HCT116 (cell line): ENCODE data around the gene CHDH. TPM values are rescaled to one million over a fixed set of nuclear protein-coding genes. Genes with fewer than 3 reads are reported as not detected.

ENCODE experiments used
- ATAC-seq: fragments of 200-7000 bp; cut with Tn5 transposase; 2 replicates; pipeline ENCODE4 v1.9.1; 2020; ENCODE audit warnings: mild to moderate bottlenecking, moderate library complexity
- BruUV-seq: library from RNA; stranded (reverse); fragments of 400-500 nt; replicated peaks from 2 replicates; lab custom pipeline; 2021; lab: Mats Ljungman, UMichigan
- CTCF ChIA-PET: fragments of 300-600 bp; sonication (Branson Sonifier 250); formaldehyde crosslinking; loops from one replicate; lab custom pipeline; 2021; ENCODE audit warnings: antibody characterized with exemption; lab: Charles Lee
- POLR2A ChIA-PET: fragments of 300-600, 350-600 bp; sonication (Branson Sonifier 250); formaldehyde crosslinking; loops from one replicate; lab custom pipeline; 2021; ENCODE audit warnings: antibody characterized with exemption; lab: Charles Lee
- RAD21 ChIA-PET, 2 experiments: fragments of 300-600 bp; sonication (Branson Sonifier 250); formaldehyde crosslinking; loops; one replicate each; lab custom pipeline; 2023; ENCODE audit warnings: low total read pairs in 2 of 2; ENCODE audit not compliant: uncharacterized antibody in 2 of 2, unreplicated experiment in 2 of 2, low non-redundant PET in 1 of 2; lab: Charles Lee
- DNase-seq: peaks from one replicate; pipeline ENCODE4 v3.0.0-alpha.2; 2010; ENCODE audit warnings: low read depth, low spot score
- H2AFZ ChIP-seq: fragments of 200-600 bp; shearing (Covaris generic), sonication (generic); 2 replicates; pipeline ENCODE4 v1.6.1; 2017; ENCODE audit warnings: low read depth, mixed run types, mixed read lengths, antibody characterized with exemption, low read length; ENCODE audit not compliant: poor library complexity, severe bottlenecking
- H3K27ac ChIP-seq: 2 replicates; pipeline ENCODE4 v1.5.1; 2012; ENCODE audit warnings: low read depth, low read length
- H3K27me3 ChIP-seq: fragments of 200-600 bp; sonication (generic); 2 replicates; pipeline ENCODE4 v1.6.1; 2016; ENCODE audit warnings: mixed run types, low read length, mixed read lengths; ENCODE audit not compliant: insufficient read depth
- H3K36me3 ChIP-seq, 2 experiments: fragments of 200-500 bp in 1 of 2; fragments of 200-600 bp in 1 of 2; sonication (Bioruptor generic) in 1 of 2; sonication (generic) in 1 of 2; 2 replicates each; pipeline versions ENCODE4 v1.5.1 to v1.6.1; 2014 to 2016; ENCODE audit warnings: low read length in 2 of 2, inconsistent platforms in 1 of 2, mixed read lengths in 1 of 2, mixed run types in 1 of 2; ENCODE audit not compliant: insufficient read depth in 2 of 2, control insufficient read depth in 1 of 2
- H3K4me1 ChIP-seq, 2 experiments: fragments of 200-600 bp in 1 of 2; sonication (generic) in 1 of 2; 2 replicates each; pipeline versions ENCODE4 v1.5.1 to v1.6.1; 2012 to 2017; ENCODE audit warnings: low read length in 2 of 2, inconsistent platforms in 1 of 2, mild to moderate bottlenecking in 1 of 2, mixed read lengths in 1 of 2, mixed run types in 1 of 2, moderate library complexity in 1 of 2; ENCODE audit not compliant: insufficient read depth in 2 of 2, control insufficient read depth in 1 of 2
- H3K4me2 ChIP-seq: fragments of 200-600 bp; sonication (generic); 2 replicates; pipeline ENCODE4 v1.6.1; 2017; ENCODE audit warnings: mixed run types, low read length, mixed read lengths
- H3K4me3 ChIP-seq, 2 experiments: fragments of 200-600 bp in 1 of 2; sonication (generic) in 1 of 2; replicated peaks in 1 of 2; 2 replicates each; pipeline ENCODE4 v1.5.1; 2011 to 2016; ENCODE audit warnings: low read length in 2 of 2, control low read depth in 1 of 2, low read depth in 1 of 2, mild to moderate bottlenecking in 1 of 2, mixed read lengths in 1 of 2, mixed run types in 1 of 2
- H3K79me2 ChIP-seq: fragments of 200-600 bp; sonication (generic); 2 replicates; pipeline ENCODE4 v1.6.1; 2017; ENCODE audit warnings: mild to moderate bottlenecking, mixed run types, low read length, moderate library complexity, mixed read lengths; ENCODE audit not compliant: insufficient read depth
- H3K9ac ChIP-seq: fragments of 200-600 bp; sonication (generic); 2 replicates; pipeline ENCODE4 v1.6.1; 2016; ENCODE audit warnings: low read length, mixed read lengths
- H3K9me2 ChIP-seq: fragments of 200-600 bp; sonication (generic), shearing (Covaris generic); 2 replicates; pipeline ENCODE4 v1.6.1; 2017; ENCODE audit warnings: mixed run types, mild to moderate bottlenecking, moderate library complexity; ENCODE audit not compliant: insufficient read depth
- H3K9me3 ChIP-seq, 2 experiments: fragments of 200-500 bp in 1 of 2; fragments of 200-600 bp in 1 of 2; sonication (Bioruptor generic) in 1 of 2; sonication (generic) in 1 of 2; 2 replicates each; pipeline ENCODE4 v1.6.1; 2014 to 2017; ENCODE audit warnings: low read length in 2 of 2, mixed read lengths in 2 of 2, inconsistent platforms in 1 of 2, low read depth in 1 of 2, mild to moderate bottlenecking in 1 of 2, mixed run types in 1 of 2, moderate library complexity in 1 of 2; ENCODE audit not compliant: control insufficient read depth in 1 of 2, insufficient read depth in 1 of 2
- H4K20me1 ChIP-seq: fragments of 200-600 bp; sonication (generic), shearing (Covaris generic); 2 replicates; pipeline ENCODE4 v1.6.1; 2017; ENCODE audit warnings: mixed run types, mild to moderate bottlenecking, moderate library complexity; ENCODE audit not compliant: insufficient read depth
- EGR1 ChIP-seq: IDR thresholded peaks from 2 replicates; pipeline ENCODE4 v1.6.1; 2012; ENCODE audit warnings: low read depth
- ELF1 ChIP-seq: IDR thresholded peaks from 2 replicates; pipeline ENCODE4 v1.6.1; 2012; ENCODE audit warnings: low read depth, borderline replicate concordance
- POLR2AphosphoS5 ChIP-seq: IDR thresholded peaks from 2 replicates; pipeline ENCODE4 v1.6.1; 2011; ENCODE audit warnings: mild to moderate bottlenecking, low read depth, low read length, moderate library complexity
- SP1 ChIP-seq: IDR thresholded peaks from 2 replicates; pipeline ENCODE4 v1.6.1; 2012; ENCODE audit warnings: low read depth
- SRF ChIP-seq: IDR thresholded peaks from 2 replicates; pipeline ENCODE4 v1.6.1; 2012; ENCODE audit warnings: low read depth
- YY1 ChIP-seq: IDR thresholded peaks from 2 replicates; pipeline ENCODE4 v1.6.1; 2011; ENCODE audit warnings: low read length, low read depth, moderate library complexity, mild to moderate bottlenecking; ENCODE audit not compliant: insufficient replicate concordance; ENCODE audit errors: extremely low read depth
- intact Hi-C: fragments of 100-400 bp; cut with micrococcal nuclease; formaldehyde crosslinking; loops from 2 replicates; pipeline ENCODE4 v1.10.0; 2022
- total RNA-seq: library from RNA; stranded (reverse); gene quantifications from one replicate; pipeline ENCODE4 v1.2.1, GENCODE V29; 2021; ENCODE audit not compliant: unreplicated experiment
- TF ChIP-seq, protein P1 (sequence below), 3 experiments: fragments of 200-600 bp in 1 of 3; sonication (generic) in 1 of 3; IDR thresholded peaks in 2 of 3; conservative IDR thresholded peaks in 1 of 3; 2 replicates each; pipeline ENCODE4 v1.5.1; 2012 to 2017; ENCODE audit warnings: low read depth in 2 of 3, low read length in 2 of 3, antibody characterized with exemption in 1 of 3, borderline replicate concordance in 1 of 3, control low read depth in 1 of 3, mild to moderate bottlenecking in 1 of 3, mixed read lengths in 1 of 3, mixed run types in 1 of 3, moderate library complexity in 1 of 3; ENCODE audit not compliant: insufficient read depth in 1 of 3
- TF ChIP-seq, protein P2 (sequence below): IDR thresholded peaks from 2 replicates; pipeline ENCODE4 v1.6.1; 2012
- TF ChIP-seq, protein P3 (sequence below): IDR thresholded peaks from 2 replicates; pipeline ENCODE4 v1.6.1; 2012; ENCODE audit warnings: low read depth

The CHDH gene
- total RNA-seq, 1 experiment from 2014 or later: 10.8 TPM

DNA sequence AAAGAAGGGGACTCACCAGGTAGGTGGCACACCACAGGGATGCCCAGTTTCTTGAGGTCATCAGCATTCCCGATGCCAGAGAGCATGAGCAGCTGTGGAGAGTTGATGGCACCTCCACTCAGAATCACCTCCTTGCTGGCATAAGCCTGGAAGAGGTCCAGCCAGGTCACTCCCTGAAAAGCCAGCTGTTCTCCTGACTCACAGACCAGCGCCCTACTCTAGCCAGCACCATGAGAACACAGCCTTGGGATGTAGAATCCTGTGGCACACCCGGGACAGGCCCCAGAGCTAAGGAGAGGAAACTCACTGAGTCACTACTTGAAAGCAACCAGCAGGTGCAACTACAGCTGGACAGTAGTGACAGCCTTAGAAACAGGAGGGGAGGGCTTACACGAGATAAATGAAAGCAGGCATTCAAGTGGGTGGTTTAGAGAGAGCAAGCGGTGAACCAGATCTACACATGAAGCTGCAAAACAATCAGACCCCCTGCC lies 24.5 kb downstream of the CHDH start (continued):
- TF ChIP-seq, protein P1, sequence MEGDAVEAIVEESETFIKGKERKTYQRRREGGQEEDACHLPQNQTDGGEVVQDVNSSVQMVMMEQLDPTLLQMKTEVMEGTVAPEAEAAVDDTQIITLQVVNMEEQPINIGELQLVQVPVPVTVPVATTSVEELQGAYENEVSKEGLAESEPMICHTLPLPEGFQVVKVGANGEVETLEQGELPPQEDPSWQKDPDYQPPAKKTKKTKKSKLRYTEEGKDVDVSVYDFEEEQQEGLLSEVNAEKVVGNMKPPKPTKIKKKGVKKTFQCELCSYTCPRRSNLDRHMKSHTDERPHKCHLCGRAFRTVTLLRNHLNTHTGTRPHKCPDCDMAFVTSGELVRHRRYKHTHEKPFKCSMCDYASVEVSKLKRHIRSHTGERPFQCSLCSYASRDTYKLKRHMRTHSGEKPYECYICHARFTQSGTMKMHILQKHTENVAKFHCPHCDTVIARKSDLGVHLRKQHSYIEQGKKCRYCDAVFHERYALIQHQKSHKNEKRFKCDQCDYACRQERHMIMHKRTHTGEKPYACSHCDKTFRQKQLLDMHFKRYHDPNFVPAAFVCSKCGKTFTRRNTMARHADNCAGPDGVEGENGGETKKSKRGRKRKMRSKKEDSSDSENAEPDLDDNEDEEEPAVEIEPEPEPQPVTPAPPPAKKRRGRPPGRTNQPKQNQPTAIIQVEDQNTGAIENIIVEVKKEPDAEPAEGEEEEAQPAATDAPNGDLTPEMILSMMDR (IDR thresholded peaks at IDR 0.05 in 2 of 3, conservative IDR thresholded peaks at IDR 0.05 in 1 of 3; ENCODE audit: borderline replicate concordance in 1 of 3, insufficient read depth in 1 of 3, low read depth in 2 of 3, low read length in 2 of 3): no peak

DNA sequence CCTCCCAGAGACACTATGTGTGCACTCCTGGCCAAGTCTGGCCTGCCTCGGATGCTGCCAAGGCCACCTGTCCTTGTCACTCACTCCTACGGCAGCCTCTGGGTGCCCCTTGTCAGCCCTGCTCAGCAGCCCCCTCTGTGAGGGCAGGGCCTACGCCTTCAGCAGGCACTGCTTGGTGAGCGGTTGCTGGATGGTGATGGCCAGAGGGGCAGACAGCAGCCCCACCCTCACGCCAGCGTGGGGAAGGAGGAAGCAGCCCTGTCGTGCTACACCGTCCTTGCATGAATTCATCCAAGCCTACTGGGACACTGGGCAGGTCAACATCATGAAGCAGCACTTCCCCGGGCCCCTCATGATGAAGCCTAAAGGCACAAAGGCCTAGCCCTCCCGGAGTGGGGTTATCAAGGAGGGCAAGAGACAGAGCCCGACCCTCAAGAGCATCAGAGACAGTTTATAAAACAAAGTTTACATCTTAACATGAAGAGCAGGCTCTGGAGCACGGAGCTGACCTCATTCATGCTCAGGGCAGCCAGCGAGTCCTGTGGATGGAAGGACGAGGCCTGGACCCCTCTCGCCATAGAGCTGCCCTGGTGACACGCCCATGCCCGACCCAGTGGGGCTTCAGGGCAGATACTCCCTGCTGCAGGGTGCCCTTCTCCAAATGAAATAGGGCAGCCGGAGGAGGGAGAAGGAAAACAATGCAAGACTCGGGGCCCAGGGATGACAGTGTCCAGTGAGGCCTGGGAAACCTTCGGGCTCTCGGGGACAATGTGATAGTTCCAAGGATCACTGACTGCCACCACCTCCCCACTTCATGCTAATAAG lies 25.3 kb downstream of the CHDH start:
- ChIA-PET POLR2A (no interaction called here), CTCF (no interaction called here), RAD21 (no interaction called here)
- Histone ChIP-seq H3K79me2 (no peaks in the 10 kb centered on the region), H2AFZ (no peak overlapping the region), H3K4me1 (no peaks in the 10 kb centered on the region), H3K4me2 (no peak overlapping the region), H3K36me3 (no peaks in the 10 kb centered on the region; a peak in 1 of 4 replicates), H4K20me1 (no peaks in the 10 kb centered on the region), H3K27ac (no peak overlapping the region), H3K9me2 (no peaks in the 10 kb centered on the region), H3K4me3 (no peak overlapping the region), H3K27me3 (no peaks in the 10 kb centered on the region), H3K9ac (no peak overlapping the region), H3K9me3 (no peaks in the 10 kb centered on the region)
- intact Hi-C loops: no loop called here
- no TSS peak for BruUV-seq
- TF ChIP-seq ELF1 (no peak), EGR1 (no peak), YY1 (no peak), SP1 (no peak), POLR2AphosphoS5 (no peak), SRF (no peak)
- TF ChIP-seq, protein P2, sequence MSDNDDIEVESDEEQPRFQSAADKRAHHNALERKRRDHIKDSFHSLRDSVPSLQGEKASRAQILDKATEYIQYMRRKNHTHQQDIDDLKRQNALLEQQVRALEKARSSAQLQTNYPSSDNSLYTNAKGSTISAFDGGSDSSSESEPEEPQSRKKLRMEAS: no peak
- TF ChIP-seq, protein P3, sequence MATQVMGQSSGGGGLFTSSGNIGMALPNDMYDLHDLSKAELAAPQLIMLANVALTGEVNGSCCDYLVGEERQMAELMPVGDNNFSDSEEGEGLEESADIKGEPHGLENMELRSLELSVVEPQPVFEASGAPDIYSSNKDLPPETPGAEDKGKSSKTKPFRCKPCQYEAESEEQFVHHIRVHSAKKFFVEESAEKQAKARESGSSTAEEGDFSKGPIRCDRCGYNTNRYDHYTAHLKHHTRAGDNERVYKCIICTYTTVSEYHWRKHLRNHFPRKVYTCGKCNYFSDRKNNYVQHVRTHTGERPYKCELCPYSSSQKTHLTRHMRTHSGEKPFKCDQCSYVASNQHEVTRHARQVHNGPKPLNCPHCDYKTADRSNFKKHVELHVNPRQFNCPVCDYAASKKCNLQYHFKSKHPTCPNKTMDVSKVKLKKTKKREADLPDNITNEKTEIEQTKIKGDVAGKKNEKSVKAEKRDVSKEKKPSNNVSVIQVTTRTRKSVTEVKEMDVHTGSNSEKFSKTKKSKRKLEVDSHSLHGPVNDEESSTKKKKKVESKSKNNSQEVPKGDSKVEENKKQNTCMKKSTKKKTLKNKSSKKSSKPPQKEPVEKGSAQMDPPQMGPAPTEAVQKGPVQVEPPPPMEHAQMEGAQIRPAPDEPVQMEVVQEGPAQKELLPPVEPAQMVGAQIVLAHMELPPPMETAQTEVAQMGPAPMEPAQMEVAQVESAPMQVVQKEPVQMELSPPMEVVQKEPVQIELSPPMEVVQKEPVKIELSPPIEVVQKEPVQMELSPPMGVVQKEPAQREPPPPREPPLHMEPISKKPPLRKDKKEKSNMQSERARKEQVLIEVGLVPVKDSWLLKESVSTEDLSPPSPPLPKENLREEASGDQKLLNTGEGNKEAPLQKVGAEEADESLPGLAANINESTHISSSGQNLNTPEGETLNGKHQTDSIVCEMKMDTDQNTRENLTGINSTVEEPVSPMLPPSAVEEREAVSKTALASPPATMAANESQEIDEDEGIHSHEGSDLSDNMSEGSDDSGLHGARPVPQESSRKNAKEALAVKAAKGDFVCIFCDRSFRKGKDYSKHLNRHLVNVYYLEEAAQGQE: no peak
- TF ChIP-seq, protein P1 (IDR thresholded peaks at IDR 0.05 in 2 of 3, conservative IDR thresholded peaks at IDR 0.05 in 1 of 3; ENCODE audit: borderline replicate concordance in 1 of 3, insufficient read depth in 1 of 3, low read depth in 2 of 3, low read length in 2 of 3): no peak
- no peak for DNase-seq
- no peak for ATAC-seq
